ENCODE data around the gene MUC5B. TPM values are rescaled to one million over a fixed set of nuclear protein-coding genes. Genes with fewer than 3 reads are reported as not detected.
A peak's percentile ranks its signal among the peaks of the same experiment; 100 is the strongest.
"Not testable (repeated sequence)": the region's sequence is repeated elsewhere in the genome, so short reads cannot be mapped to it uniquely, and the experiment has no call there.

The MUC5B gene
- total RNA-seq, 1 experiment from 2014 or later = under 0.01 TPM

- not testable (repeated sequence) for DNase-seq (ENCODE audit: extremely low read depth, low read depth)
Measured at GRCh38 chr11:1244557-1244956, 21.7 kb downstream of the MUC5B start.

GRCh38 chr11:1245717-1246116, 22.9 kb downstream of the MUC5B start:
- not testable (repeated sequence) for DNase-seq (ENCODE audit: extremely low read depth, low read depth)

- DNase-seq (ENCODE audit: extremely low read depth, low read depth) = not testable (repeated sequence)
Measured at GRCh38 chr11:1246301-1246700, 23.4 kb downstream of the MUC5B start.

GRCh38 chr11:1247026-1247425, 24.2 kb downstream of the MUC5B start:
- not testable (repeated sequence) for DNase-seq (ENCODE audit: extremely low read depth, low read depth)

GRCh38 chr11:1248951-1249350, 26.1 kb downstream of the MUC5B start:
- DNase-seq (ENCODE audit: extremely low read depth, low read depth) = not testable (repeated sequence)

GRCh38 chr11:1250411-1250810, 27.5 kb downstream of the MUC5B start:
- not testable (repeated sequence) for DNase-seq (ENCODE audit: extremely low read depth, low read depth)

- DNase-seq (ENCODE audit: extremely low read depth, low read depth) = no peak
Measured at GRCh38 chr11:1251236-1251770, 28.4 kb downstream of the MUC5B start.

- DNase-seq (ENCODE audit: extremely low read depth, low read depth) = no peak
Measured at GRCh38 chr11:1252371-1253102, 29.7 kb downstream of the MUC5B start.

- no peak for DNase-seq (ENCODE audit: extremely low read depth, low read depth)
Measured at GRCh38 chr11:1253103-1253485, 30.2 kb downstream of the MUC5B start.

GRCh38 chr11:1254086-1254648, 31.3 kb downstream of the MUC5B start:
- no peak for DNase-seq (ENCODE audit: extremely low read depth, low read depth)

- DNase-seq (ENCODE audit: extremely low read depth, low read depth) = no peak
Measured at GRCh38 chr11:1254733-1255132, 31.9 kb downstream of the MUC5B start.

- DNase-seq (ENCODE audit: extremely low read depth, low read depth) = no peak
Measured at GRCh38 chr11:1255151-1255550, 32.3 kb downstream of the MUC5B start.

- no peak for DNase-seq (ENCODE audit: extremely low read depth, low read depth)
Measured at GRCh38 chr11:1256257-1257045, 33.6 kb downstream of the MUC5B start.

- DNase-seq (ENCODE audit: extremely low read depth, low read depth) = no peak
Measured at GRCh38 chr11:1257366-1257765, 34.5 kb downstream of the MUC5B start.

- no peak for DNase-seq (ENCODE audit: extremely low read depth, low read depth)
Measured at GRCh38 chr11:1257916-1258315, 35.0 kb downstream of the MUC5B start.

- no peak for DNase-seq (ENCODE audit: extremely low read depth, low read depth)
Measured at GRCh38 chr11:1258401-1259075, 35.7 kb downstream of the MUC5B start.

GRCh38 chr11:1259076-1259461, 36.2 kb downstream of the MUC5B start:
- DNase-seq (ENCODE audit: extremely low read depth, low read depth) = no peak

GRCh38 chr11:1259561-1259960, 36.7 kb downstream of the MUC5B start:
- no peak for DNase-seq (ENCODE audit: extremely low read depth, low read depth)

GRCh38 chr11:1260023-1260501, 37.2 kb downstream of the MUC5B start:
- DNase-seq (ENCODE audit: extremely low read depth, low read depth) = peak; percentile 34

GRCh38 chr11:1260620-1261019, 37.8 kb downstream of the MUC5B start:
- DNase-seq (ENCODE audit: extremely low read depth, low read depth) = no peak

All from NCI-H460 (cell line).